ENCODE data around the gene LRRK1. TPM values are rescaled to one million over a fixed set of nuclear protein-coding genes. Genes with fewer than 3 reads are reported as not detected.

LRRK1 gene
- total RNA-seq, 4 donors from 2014 or later = 52.7 to 107 (median 82.7) TPM

DNA sequence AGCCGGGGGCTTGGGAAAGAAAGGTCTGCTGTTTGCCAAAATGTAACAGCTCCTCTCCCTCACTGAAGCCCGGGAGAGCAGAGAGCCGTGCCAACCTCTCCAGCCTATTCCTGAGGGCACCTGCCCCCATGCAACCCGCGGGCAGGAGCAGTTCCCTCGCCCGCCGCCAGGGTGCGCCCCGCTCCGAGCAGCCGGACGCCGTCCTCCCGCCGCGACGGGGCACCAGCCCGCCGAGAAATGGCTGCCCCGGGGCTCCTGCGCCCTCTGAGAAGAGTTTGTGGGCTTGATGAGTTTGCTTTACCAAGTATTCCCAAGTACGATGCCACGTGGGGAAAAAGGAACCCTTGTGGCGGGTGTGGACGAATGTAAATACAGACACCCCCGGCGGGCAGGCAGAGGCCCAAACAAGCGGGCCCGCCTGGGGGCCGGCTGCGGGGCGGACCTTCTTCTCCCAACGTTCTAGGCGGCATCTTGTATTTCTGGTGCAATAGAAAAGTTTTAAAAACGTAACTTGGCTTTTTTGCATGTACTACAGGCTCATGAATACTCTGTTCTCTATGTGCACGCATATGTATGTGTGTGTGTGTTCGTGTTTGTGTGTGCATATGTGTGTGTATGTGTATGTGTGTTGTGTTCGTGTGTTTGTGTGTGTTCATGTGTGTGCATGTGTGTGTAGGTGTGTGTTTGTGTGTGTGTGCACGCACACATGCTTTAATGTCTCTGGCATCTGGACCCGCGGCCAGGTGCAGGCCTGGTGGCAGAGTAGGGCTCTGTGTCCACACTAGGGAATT, 169.8 kb downstream of the LRRK1 start:
- H3K9me3 ChIP-seq = no peaks in the 10 kb centered on the region
- peaks cover 0 to 12% (median 2%) of the 10 kb centered on the region in 4 donors for H3K4me1 ChIP-seq
- peak overlapping the region in 2 of 4 donors; percentile 25 to 39 for H3K4me3 ChIP-seq
- TF ChIP-seq, protein P1, sequence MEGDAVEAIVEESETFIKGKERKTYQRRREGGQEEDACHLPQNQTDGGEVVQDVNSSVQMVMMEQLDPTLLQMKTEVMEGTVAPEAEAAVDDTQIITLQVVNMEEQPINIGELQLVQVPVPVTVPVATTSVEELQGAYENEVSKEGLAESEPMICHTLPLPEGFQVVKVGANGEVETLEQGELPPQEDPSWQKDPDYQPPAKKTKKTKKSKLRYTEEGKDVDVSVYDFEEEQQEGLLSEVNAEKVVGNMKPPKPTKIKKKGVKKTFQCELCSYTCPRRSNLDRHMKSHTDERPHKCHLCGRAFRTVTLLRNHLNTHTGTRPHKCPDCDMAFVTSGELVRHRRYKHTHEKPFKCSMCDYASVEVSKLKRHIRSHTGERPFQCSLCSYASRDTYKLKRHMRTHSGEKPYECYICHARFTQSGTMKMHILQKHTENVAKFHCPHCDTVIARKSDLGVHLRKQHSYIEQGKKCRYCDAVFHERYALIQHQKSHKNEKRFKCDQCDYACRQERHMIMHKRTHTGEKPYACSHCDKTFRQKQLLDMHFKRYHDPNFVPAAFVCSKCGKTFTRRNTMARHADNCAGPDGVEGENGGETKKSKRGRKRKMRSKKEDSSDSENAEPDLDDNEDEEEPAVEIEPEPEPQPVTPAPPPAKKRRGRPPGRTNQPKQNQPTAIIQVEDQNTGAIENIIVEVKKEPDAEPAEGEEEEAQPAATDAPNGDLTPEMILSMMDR (IDR thresholded peaks at IDR 0.05) = peak; percentile 94 to 100 (median 100)
- no peak for TF ChIP-seq EP300 (IDR thresholded peaks at IDR 0.05; ENCODE audit: low read depth)
- no peak overlapping the region for H3K27ac ChIP-seq
- DNase-seq = peak; percentile 80
- WGBS, 2 donors (ENCODE audit: low coverage in 1 of 2) = 27 to 74% methylated on average over 5 to 41 of the region's 42 CpGs
- no peaks in the 10 kb centered on the region for H3K27me3 ChIP-seq
- in situ Hi-C loops (cut with MboI; ENCODE audit: low pct_ligation_motif_present in 1 of 4, low pct_unique_long_range_greater_than_20kb in 1 of 4, low sequenced_read_pairs in 3 of 4) (loop anchor here in 2 of 4 donors (5.0 to 10.0 kb wide), 2 partner anchors 166 to 173 kb away; partner anchors contain the start of gene CHSY1 (in 1 of the 2)), intact Hi-C loops (cut with DNase I; ENCODE audit: low total_unique reads) (loop anchor here (5.0 kb wide), 1 partner anchor 168 kb away; no protein-coding TSS in a partner anchor)
- no peaks in the 10 kb centered on the region for H3K36me3 ChIP-seq

DNA sequence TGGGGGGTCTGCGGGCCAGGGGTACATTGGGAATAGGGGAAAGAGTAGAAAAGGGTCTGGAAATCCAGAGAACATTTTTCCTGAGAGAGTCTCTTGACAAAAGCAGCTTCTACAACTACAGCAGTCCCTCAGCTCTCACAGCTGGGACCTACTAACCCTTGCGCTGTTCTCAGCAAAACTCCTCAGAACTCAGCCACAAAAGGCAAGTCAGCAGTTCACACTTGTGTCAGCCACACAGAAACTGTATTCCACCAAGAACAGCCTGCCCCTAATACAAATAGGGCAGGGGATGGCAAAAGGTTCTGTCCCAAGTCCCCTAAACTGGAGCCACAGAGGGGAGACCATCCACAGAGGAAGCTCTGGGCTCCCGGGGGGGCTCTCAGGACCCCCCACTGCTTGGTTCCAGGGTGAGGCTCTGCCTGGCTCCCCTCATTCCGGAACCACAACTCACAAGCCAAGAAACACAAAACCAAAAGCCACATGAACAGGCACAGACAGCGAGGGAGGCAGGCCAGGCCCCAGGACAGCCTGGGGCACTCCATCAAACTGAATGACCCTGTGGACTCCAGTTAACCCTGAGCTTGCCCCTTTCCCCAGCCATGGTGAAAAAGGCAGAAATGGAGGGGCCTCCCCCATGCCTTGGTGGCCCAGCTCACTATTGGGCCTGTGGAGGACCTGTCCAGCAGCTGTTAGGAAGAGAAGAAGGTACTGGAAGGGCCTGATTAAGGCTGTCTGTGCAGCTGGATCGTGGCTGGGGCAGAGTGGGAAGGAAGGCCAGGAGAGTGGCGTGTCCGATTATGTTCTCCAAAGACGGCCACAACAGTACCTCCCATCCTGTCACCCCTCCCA, 170.6 kb downstream of the LRRK1 start:
- TF ChIP-seq, protein P1 (IDR thresholded peaks at IDR 0.05) = no peak
- TF ChIP-seq EP300 (IDR thresholded peaks at IDR 0.05; ENCODE audit: low read depth) (no peak), POLR2A (IDR thresholded peaks at IDR 0.05) (no peak), POLR2AphosphoS5 (IDR thresholded peaks at IDR 0.05) (no peak)
- no peak overlapping the region for H3K4me3 ChIP-seq
- intact Hi-C loops (cut with DNase I; ENCODE audit: low total_unique reads) = loop anchor here (5.0 kb wide), 1 partner anchor 167 kb away; no protein-coding TSS in a partner anchor
- in situ Hi-C loops (cut with MboI; ENCODE audit: low pct_ligation_motif_present in 1 of 4, low pct_unique_long_range_greater_than_20kb in 1 of 4, low sequenced_read_pairs in 3 of 4) = loop anchor here (5.0 to 10.0 kb wide), 4 partner anchors 165 to 175 kb away; partner anchors contain the start of gene CHSY1 (in 1 of the 4)
- H3K36me3 ChIP-seq = no peaks in the 10 kb centered on the region
- no peak for DNase-seq
- H3K9me3 ChIP-seq = no peaks in the 10 kb centered on the region
- no peaks in the 10 kb centered on the region for H3K27me3 ChIP-seq
- H3K27ac ChIP-seq = no peak overlapping the region
- 78 to 100% methylated on average over 1 to 7 of the region's 9 CpGs for WGBS, 2 donors (ENCODE audit: low coverage in 1 of 2)
- H3K4me1 ChIP-seq = peaks cover 0 to 12% (median 2%) of the 10 kb centered on the region in 4 donors

DNA sequence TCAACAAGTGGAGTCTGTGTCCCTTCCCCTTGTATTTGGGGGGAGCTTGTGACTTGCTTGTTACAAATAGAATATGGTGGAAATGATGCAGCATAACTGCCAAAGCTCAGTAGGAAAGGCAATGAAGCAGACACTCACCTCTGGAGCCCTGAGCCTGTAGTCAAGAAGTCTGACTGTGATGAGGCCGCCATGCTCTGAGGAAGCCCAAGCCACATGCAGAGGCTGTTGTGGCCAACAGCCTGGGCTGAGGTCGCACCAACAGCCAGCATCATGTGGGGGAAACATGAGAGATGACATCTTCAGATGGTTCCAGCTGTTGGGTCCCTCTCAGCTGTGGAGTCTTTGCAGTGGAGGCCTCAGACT, 171.3 kb downstream of the LRRK1 start:
- Histone ChIP-seq H3K27ac (no peak overlapping the region), H3K4me3 (no peak overlapping the region), H3K27me3 (no peaks in the 10 kb centered on the region), H3K4me1 (peaks cover 0 to 12% (median 2%) of the 10 kb centered on the region in 4 donors), H3K36me3 (no peaks in the 10 kb centered on the region), H3K9me3 (no peaks in the 10 kb centered on the region)
- intact Hi-C loops (cut with DNase I; ENCODE audit: low total_unique reads) = no loop called here
- in situ Hi-C loops (cut with MboI; ENCODE audit: low pct_ligation_motif_present in 1 of 4, low pct_unique_long_range_greater_than_20kb in 1 of 4, low sequenced_read_pairs in 3 of 4) = loop anchor here in 2 of 4 donors (5.0 to 10.0 kb wide), 2 partner anchors 167 to 174 kb away; no protein-coding TSS in a partner anchor
- DNase-seq = no peak
- TF ChIP-seq, protein P1 (IDR thresholded peaks at IDR 0.05) = no peak
- TF ChIP-seq POLR2AphosphoS5 (IDR thresholded peaks at IDR 0.05) (no peak), POLR2A (IDR thresholded peaks at IDR 0.05) (no peak), EP300 (IDR thresholded peaks at IDR 0.05; ENCODE audit: low read depth) (no peak)
- WGBS, 2 donors (ENCODE audit: low coverage in 1 of 2) = 83% methylated on average over 2 of the region's 2 CpGs; no CpG with 5 or more reads in 1 of the 2 donors

Data from transverse colon (tissue), 4 donors.